ENCODE data around the gene FHIT.
"Not testable (repeated sequence)": the region's sequence is repeated elsewhere in the genome, so short reads cannot be mapped to it uniquely, and the experiment has no call there.

FHIT gene

GRCh38 chr3:60673123-60673522, 578.1 kb downstream of the FHIT start:
- DNase-seq, result no peak

GRCh38 chr3:60672337-60672736, 578.9 kb downstream of the FHIT start:
- DNase-seq, result not testable (repeated sequence)

- no peak for DNase-seq
Measured at GRCh38 chr3:60669636-60670035, 581.6 kb downstream of the FHIT start.

- DNase-seq, result no peak
Measured at GRCh38 chr3:60660026-60660425, 591.2 kb downstream of the FHIT start.

- DNase-seq, result no peak
Measured at GRCh38 chr3:60659098-60659497, 592.2 kb downstream of the FHIT start.

GRCh38 chr3:60657972-60658371, 593.3 kb downstream of the FHIT start:
- no peak for DNase-seq

GRCh38 chr3:60652829-60653228, 598.4 kb downstream of the FHIT start:
- no peak for DNase-seq

GRCh38 chr3:60651799-60652198, 599.5 kb downstream of the FHIT start:
- no peak for DNase-seq

GRCh38 chr3:60650171-60650570, 601.1 kb downstream of the FHIT start:
- DNase-seq, result no peak

- no peak for DNase-seq
Measured at GRCh38 chr3:60645801-60646200, 605.5 kb downstream of the FHIT start.

GRCh38 chr3:60643831-60644230, 607.4 kb downstream of the FHIT start:
- no peak for DNase-seq

- no peak for DNase-seq
Measured at GRCh38 chr3:60641354-60641753, 609.9 kb downstream of the FHIT start.

- DNase-seq, result no peak
Measured at GRCh38 chr3:60636846-60637245, 614.4 kb downstream of the FHIT start.

GRCh38 chr3:60633644-60634043, 617.6 kb downstream of the FHIT start:
- no peak for DNase-seq

- no peak for DNase-seq
Measured at GRCh38 chr3:60631509-60631908, 619.7 kb downstream of the FHIT start.

GRCh38 chr3:60630953-60631352, 620.3 kb downstream of the FHIT start:
- DNase-seq, result no peak

- no peak for DNase-seq
Measured at GRCh38 chr3:60629816-60630215, 621.4 kb downstream of the FHIT start.

GRCh38 chr3:60622349-60622748, 628.9 kb downstream of the FHIT start:
- no peak for DNase-seq

- no peak for DNase-seq
Measured at GRCh38 chr3:60617188-60617587, 634.1 kb downstream of the FHIT start.

GRCh38 chr3:60613769-60614303, 637.4 kb downstream of the FHIT start:
- DNase-seq, result no peak

- no peak for DNase-seq
Measured at GRCh38 chr3:60610441-60611112, 640.7 kb downstream of the FHIT start.

- DNase-seq, result no peak
Measured at GRCh38 chr3:60609446-60609845, 641.8 kb downstream of the FHIT start.

- DNase-seq, result no peak
Measured at GRCh38 chr3:60603860-60604259, 647.4 kb downstream of the FHIT start.

GRCh38 chr3:60600848-60601247, 650.4 kb downstream of the FHIT start:
- DNase-seq, result no peak

GRCh38 chr3:60599586-60599985, 651.7 kb downstream of the FHIT start:
- DNase-seq, result no peak
